T47D (cell line): ENCODE results near the gene CELF1.
A peak's percentile ranks its signal among the peaks of the same experiment; 100 is the strongest.
"Not testable (repeated sequence)": the region's sequence is repeated elsewhere in the genome, so short reads cannot be mapped to it uniquely, and the experiment has no call there.

Experiments
- DNase-seq, 2 experiments: peaks; one replicate each; pipeline versions ENCODE4 v3.0.0 to v3.0.0-alpha.2; 2011 to 2012; ENCODE audit warnings: low read depth in 1 of 2, low spot score in 1 of 2
- JUND ChIP-seq: IDR thresholded peaks from 2 replicates; pipeline ENCODE4 v1.6.1; 2012; ENCODE audit warnings: low read depth
- in situ Hi-C: cut with HindIII; loops from 2 replicates; pipeline ENCODE4 v1.10.0; 2016; ENCODE audit warnings: low sequenced_read_pairs, low pct_unique_long_range_greater_than_20kb

Gene CELF1

GRCh38 chr11:47469361-47470179, 83.4 kb downstream of the CELF1 start:
- no peak for DNase-seq
- no peak for TF ChIP-seq JUND
- in situ Hi-C loops: no loop called here

DNA sequence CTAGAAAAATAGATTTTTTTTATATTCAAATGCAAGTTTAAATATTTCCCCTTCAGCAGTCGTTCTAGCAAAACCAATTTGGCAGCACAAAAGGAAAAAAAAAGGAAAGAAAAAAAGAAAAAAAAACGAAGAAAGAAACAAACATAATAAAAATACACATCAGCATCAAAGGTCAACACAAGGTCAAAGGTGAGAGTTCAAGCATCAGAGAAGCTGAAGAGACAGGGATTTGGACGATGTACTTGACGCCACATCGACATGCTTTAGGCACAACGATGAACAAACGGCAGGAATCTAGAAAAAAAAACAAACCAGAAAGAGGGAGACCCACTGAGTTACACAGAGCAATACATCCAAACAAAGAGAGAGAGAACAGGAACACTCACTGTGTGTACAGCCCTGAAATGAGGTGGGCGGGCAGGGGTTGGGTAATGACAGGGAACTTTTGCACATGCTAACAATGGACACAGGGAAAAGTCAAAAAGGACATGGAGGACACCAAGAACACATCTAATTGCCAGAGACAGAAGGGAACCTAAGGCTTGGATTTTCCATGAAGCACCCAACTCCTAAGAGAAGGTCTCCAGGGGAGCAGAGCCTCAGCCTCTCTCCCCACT, 84.2 kb downstream of the CELF1 start:
- DNase-seq: no peak
- no peak for TF ChIP-seq JUND
- in situ Hi-C loops: no loop called here

DNA sequence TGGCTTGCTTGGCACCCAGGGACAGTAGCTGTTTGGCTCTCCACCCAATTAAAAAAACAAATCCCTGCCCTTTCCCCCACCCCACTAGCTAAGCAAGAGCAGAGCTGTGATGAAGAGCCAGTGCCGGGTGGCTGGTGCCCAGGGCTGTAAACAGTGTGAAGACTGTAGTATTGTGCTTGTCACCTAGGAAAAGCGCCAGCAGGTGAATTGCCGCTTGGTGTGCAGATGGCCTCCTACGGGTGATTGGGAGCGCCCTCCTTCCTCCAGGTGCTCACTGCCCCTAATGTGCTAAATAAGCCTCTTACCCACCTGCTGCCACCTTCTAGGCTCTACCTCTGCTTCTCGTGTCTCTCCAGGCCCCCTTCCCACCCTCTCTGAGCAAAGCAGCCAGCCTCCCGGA, 85.6 kb downstream of the CELF1 start:
- DNase-seq: no peak

DNA sequence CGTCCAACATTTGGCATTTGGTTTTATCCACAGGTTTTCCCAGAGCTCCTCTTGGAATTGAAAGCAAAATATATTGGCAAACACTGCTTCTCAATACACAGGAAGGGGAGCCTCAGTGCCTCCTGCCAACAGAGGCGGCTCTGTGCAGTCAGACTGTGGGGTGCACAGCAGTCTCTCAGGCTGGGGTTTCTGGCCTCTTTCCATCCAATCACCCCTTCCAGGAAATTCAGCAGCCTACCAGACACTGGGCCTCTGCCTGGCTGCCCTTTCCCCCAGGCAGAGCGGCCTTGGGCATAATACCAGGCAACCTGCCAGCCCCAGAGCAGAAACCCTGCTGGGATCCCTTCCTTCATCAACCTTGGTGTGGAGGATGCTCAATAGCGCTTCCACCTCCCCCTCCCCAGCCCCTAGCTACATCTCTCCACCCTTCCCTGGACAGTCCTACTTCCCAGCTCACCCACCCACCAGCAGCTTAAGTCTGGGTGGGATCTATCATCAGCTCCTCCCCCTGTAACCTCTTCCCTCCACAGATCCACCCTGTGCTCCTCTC, 86.2 kb downstream of the CELF1 start:
- no peak for DNase-seq
- in situ Hi-C loops: no loop called here
- no peak for TF ChIP-seq JUND

More for the DNA sequence above, 85.6 kb downstream of the CELF1 start:
- TF ChIP-seq JUND: no peak
- in situ Hi-C loops: no loop called here

DNA sequence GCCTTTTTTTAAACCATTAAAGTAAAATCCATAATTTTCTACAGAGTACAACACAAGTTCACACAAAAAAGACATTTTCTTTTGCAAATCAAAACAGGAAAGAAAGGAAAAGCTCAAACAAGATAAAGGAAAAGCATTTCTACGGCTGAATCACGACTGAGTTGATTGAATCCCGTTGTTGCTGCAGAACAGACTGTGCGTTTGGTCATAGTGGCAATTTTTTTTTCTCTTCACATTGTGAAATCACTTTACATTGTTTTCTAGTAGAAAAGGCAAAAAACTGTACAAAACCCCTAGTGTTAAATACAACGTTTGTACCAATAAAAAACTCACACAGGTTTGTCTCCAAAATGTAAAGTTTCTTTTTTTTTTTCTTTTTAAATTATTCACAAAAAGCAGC, 86.7 kb downstream of the CELF1 start:
- TF ChIP-seq JUND: no peak
- DNase-seq: no peak
- in situ Hi-C loops: no loop called here

- DNase-seq: no peak
- in situ Hi-C loops: no loop called here
- TF ChIP-seq JUND: no peak
These were observed 88.4 kb downstream of the CELF1 start for GRCh38 chr11:47464483-47464882.

DNA sequence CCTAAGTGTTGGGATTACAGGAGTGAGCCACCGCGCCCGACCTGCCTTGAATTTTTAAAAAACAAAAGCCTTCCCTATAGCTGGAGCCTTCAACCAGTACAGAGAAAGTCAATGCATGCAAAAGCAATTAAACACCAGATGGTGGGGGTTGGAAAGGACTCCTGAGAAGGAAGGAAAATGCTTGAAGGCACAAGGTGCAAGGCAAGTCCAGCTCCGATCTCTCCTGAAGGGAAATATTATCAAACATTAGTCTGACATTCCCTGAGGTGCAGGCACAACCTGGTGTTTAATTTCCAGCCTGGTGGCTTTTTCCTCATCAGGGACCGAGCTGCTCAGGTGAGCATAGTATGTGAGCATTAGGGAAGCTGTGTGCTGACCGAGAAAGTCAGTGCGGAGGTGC, 91.1 kb downstream of the CELF1 start:
- DNase-seq: no peak
- TF ChIP-seq JUND: no peak
- in situ Hi-C loops: no loop called here

DNA sequence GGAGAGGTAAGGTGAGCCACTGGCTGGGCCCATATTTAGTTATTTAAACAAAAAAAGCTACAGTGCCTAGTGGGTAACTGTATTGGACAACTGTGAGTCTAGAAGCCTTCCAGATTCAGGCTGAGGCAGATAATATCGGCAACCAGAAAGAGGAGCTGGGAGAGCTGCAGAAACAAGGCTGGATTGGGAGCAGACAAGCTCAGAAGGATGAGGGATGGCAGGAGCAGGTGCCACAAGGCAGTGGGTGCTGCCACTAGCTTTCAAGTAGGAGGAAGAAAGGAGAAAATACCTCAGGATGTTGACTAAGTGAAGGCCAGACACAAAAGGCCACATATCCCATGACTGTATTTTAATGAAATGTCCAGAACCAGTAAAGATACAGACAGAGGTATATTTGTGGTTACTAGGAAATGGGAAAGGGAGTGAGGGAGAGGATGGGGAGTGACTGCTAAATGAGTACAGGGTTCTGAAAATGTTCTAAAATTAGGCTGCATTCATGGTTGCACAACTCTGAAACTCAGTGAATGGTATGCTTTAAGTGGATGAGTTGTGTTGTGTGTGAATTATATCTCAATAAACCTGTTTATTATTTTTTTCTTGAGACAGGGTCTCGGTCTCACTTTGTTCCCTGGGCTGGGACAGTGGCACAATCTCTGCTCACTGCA, 92.2 kb downstream of the CELF1 start:
- TF ChIP-seq JUND: no peak
- in situ Hi-C loops: no loop called here
- no peak for DNase-seq

- in situ Hi-C loops: not testable (repeated sequence)
- peak; percentile 84 to 93 for DNase-seq
These were observed 98.7 kb downstream of the CELF1 start for GRCh38 chr11:47454258-47454671.

GRCh38 chr11:47453365-47453764, 99.6 kb downstream of the CELF1 start:
- in situ Hi-C loops: no loop called here
- TF ChIP-seq JUND: no peak
- DNase-seq: peak in 1 of 2 experiments; percentile 39

- in situ Hi-C loops: no loop called here
- no peak for DNase-seq
- no peak for TF ChIP-seq JUND
These were observed 100.9 kb downstream of the CELF1 start for GRCh38 chr11:47451990-47452389.

DNA sequence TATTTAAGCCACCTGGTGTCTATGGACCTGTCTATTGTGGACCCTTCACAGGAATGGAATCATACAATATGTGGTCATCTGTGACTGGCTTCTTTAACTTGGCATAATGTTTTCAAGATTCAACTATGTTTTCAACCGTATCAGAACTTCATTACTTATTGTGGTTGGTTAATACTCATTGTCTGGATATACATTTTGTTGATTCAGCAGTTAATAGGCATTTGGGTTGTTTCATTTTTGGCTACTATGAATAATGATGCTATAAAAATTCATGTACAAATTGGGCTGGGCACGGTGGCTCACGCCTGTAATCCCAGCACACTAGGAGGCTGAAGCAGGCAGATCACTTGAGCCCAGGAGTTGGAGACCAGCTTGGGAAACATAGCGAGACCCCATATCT, 101.5 kb downstream of the CELF1 start:
- no peak for TF ChIP-seq JUND
- in situ Hi-C loops: no loop called here
- DNase-seq: no peak

- in situ Hi-C loops: no loop called here
- TF ChIP-seq JUND: no peak
- DNase-seq: no peak
These were observed 103.4 kb downstream of the CELF1 start for GRCh38 chr11:47449541-47449940.
